Liver (tissue), 9 donors: ENCODE data around the gene WNT5A. TPM values are rescaled to one million over a fixed set of nuclear protein-coding genes. Genes with fewer than 3 reads are reported as not detected.

Experiments used
- DNase-seq: peaks from one replicate; pipeline ENCODE4 v3.0.0-alpha.2; 2017; ENCODE audit warnings: low spot score
- H3K27ac ChIP-seq, 2 donors: one replicate each; pipeline ENCODE4 v1.7.0; 2013; ENCODE audit warnings: inconsistent platforms in 2 of 2, low read length in 2 of 2, control low read depth in 1 of 2, low read depth in 1 of 2, mild to moderate bottlenecking in 1 of 2
- H3K27me3 ChIP-seq, 4 donors: one replicate each; pipeline versions ENCODE4 v1.6.1 to v1.7.0; 2013; ENCODE audit warnings: low read length in 3 of 4, inconsistent platforms in 1 of 4, mild to moderate bottlenecking in 1 of 4, moderate library complexity in 1 of 4; ENCODE audit not compliant: control insufficient read depth in 4 of 4, insufficient read depth in 4 of 4
- H3K36me3 ChIP-seq, 4 donors: one replicate each; pipeline versions ENCODE4 v1.6.1 to v1.7.0; 2013; ENCODE audit warnings: low read length in 3 of 4, mild to moderate bottlenecking in 3 of 4, low read depth in 1 of 4, moderate library complexity in 1 of 4; ENCODE audit not compliant: control insufficient read depth in 4 of 4, insufficient read depth in 3 of 4
- H3K4me1 ChIP-seq, 4 donors: one replicate each; pipeline versions ENCODE4 v1.6.1 to v1.7.0; 2013; ENCODE audit warnings: low read length in 3 of 4, mild to moderate bottlenecking in 3 of 4, moderate library complexity in 1 of 4; ENCODE audit not compliant: control insufficient read depth in 4 of 4, insufficient read depth in 4 of 4
- H3K4me3 ChIP-seq, 3 donors: one replicate each; pipeline versions ENCODE4 v1.6.1 to v1.7.0; 2013; ENCODE audit warnings: low read length in 3 of 3, control low read depth in 1 of 3, low read depth in 1 of 3, mild to moderate bottlenecking in 1 of 3
- H3K9ac ChIP-seq, 2 donors: one replicate each; pipeline ENCODE4 v1.7.0; 2013; ENCODE audit warnings: low read length in 2 of 2, mild to moderate bottlenecking in 2 of 2, moderate library complexity in 2 of 2, control low read depth in 1 of 2, low read depth in 1 of 2
- H3K9me3 ChIP-seq, 4 donors: one replicate each; pipeline versions ENCODE4 v1.6.1 to v1.7.0; 2013; ENCODE audit warnings: low read length in 3 of 4; ENCODE audit not compliant: control insufficient read depth in 4 of 4
- CTCF ChIP-seq: fragments of 150-350 bp; IDR thresholded peaks from 2 replicates; pipeline ENCODE4 v1.5.1; 2017; ENCODE audit warnings: improper control_type of control experiment, low read depth, low read length; ENCODE audit not compliant: missing input control
- EGR1 ChIP-seq, 2 donors: IDR thresholded peaks; 2 replicates each; pipeline ENCODE4 v1.6.1; 2016 to 2018; ENCODE audit warnings: antibody characterized with exemption in 2 of 2, low read depth in 2 of 2
- FOXA1 ChIP-seq: IDR thresholded peaks from 2 replicates; pipeline ENCODE4 v1.6.1; 2016; ENCODE audit warnings: antibody characterized with exemption
- FOXA2 ChIP-seq: IDR thresholded peaks from 2 replicates; pipeline ENCODE4 v1.6.1; 2016; ENCODE audit warnings: antibody characterized with exemption
- GABPA ChIP-seq, 2 donors: IDR thresholded peaks in 1 of 2; conservative IDR thresholded peaks in 1 of 2; 2 replicates each; pipeline ENCODE4 v1.6.1; 2016; ENCODE audit warnings: antibody characterized with exemption in 2 of 2, mild to moderate bottlenecking in 1 of 2, moderate library complexity in 1 of 2
- HNF4A ChIP-seq, 2 donors: conservative IDR thresholded peaks; 2 replicates each; pipeline ENCODE4 v1.6.1; 2016; ENCODE audit warnings: antibody characterized with exemption in 2 of 2, mild to moderate bottlenecking in 2 of 2
- HNF4G ChIP-seq: IDR thresholded peaks from 2 replicates; pipeline ENCODE4 v1.6.1; 2016; ENCODE audit warnings: antibody characterized with exemption
- JUND ChIP-seq, 2 donors: IDR thresholded peaks; 2 replicates each; pipeline ENCODE4 v1.6.1; 2016; ENCODE audit warnings: antibody characterized with exemption in 2 of 2
- MAX ChIP-seq: IDR thresholded peaks from 2 replicates; pipeline ENCODE4 v1.6.1; 2016; ENCODE audit warnings: antibody characterized with exemption
- NR2F2 ChIP-seq: IDR thresholded peaks from 2 replicates; pipeline ENCODE4 v1.6.1; 2016; ENCODE audit warnings: antibody characterized with exemption
- RAD21 ChIP-seq, 2 donors: IDR thresholded peaks; 2 replicates each; pipeline ENCODE4 v1.6.1; 2016; ENCODE audit warnings: antibody characterized with exemption in 2 of 2, mild to moderate bottlenecking in 2 of 2
- RXRA ChIP-seq, 2 donors: IDR thresholded peaks; 2 replicates each; pipeline ENCODE4 v1.6.1; 2017 to 2018; ENCODE audit warnings: antibody characterized with exemption in 2 of 2, mild to moderate bottlenecking in 1 of 2
- SP1 ChIP-seq: IDR thresholded peaks from 2 replicates; pipeline ENCODE4 v1.6.1; 2018; ENCODE audit warnings: antibody characterized with exemption, mild to moderate bottlenecking
- TAF1 ChIP-seq: conservative IDR thresholded peaks from 2 replicates; pipeline ENCODE4 v1.6.1; 2016; ENCODE audit warnings: antibody characterized with exemption, mild to moderate bottlenecking
- YY1 ChIP-seq: IDR thresholded peaks from 2 replicates; pipeline ENCODE4 v1.6.1; 2016; ENCODE audit warnings: antibody characterized with exemption, mild to moderate bottlenecking
- WGBS: extraction: QIAGEN DNeasy Blood & Tissue Kit; methylation state at CpG from one replicate; pipeline ENCODE4 v1.1.7; 2013; 5-methylcytosine and 5-hydroxymethylcytosine counted together
- polyA plus RNA-seq, 2 donors: library from polyadenylated mRNA; stranded (reverse) in 1 of 2; unstranded in 1 of 2; fragments of 200-250 nt in 1 of 2; fragments of >200 nt in 1 of 2; fragmentation: Nextera tagmentation in 1 of 2; extraction: Ambion mirVana in 1 of 2; gene quantifications; one replicate each; pipeline versions ENCODE4 v1.2.1 to v1.2.3, GENCODE V29; 2013 to 2015
- total RNA-seq, 2 donors: library from RNA; depleted of rRNA; stranded (reverse); fragments of >200 nt; gene quantifications; one replicate each; pipeline ENCODE4 v1.2.3, GENCODE V29; 2014
- TF ChIP-seq, protein P1 (sequence below): IDR thresholded peaks from 2 replicates; pipeline ENCODE4 v1.6.1; 2016; ENCODE audit warnings: antibody characterized with exemption
- TF ChIP-seq, protein P2 (sequence below): IDR thresholded peaks from 2 replicates; pipeline ENCODE4 v1.6.1; 2016; ENCODE audit warnings: antibody characterized with exemption
- TF ChIP-seq, protein P3 (sequence below): IDR thresholded peaks from 2 replicates; pipeline ENCODE4 v1.6.1; 2016; ENCODE audit warnings: antibody characterized with exemption, mild to moderate bottlenecking
- donor health status: healthy.
- donor health status: healthy.
- donor health status: healthy.
- donor health status: healthy.
- donor health status: healthy.

WNT5A gene
- total and polyA plus RNA-seq, 4 donors: 0.18 to 1.3 (median 0.66) TPM

DNA sequence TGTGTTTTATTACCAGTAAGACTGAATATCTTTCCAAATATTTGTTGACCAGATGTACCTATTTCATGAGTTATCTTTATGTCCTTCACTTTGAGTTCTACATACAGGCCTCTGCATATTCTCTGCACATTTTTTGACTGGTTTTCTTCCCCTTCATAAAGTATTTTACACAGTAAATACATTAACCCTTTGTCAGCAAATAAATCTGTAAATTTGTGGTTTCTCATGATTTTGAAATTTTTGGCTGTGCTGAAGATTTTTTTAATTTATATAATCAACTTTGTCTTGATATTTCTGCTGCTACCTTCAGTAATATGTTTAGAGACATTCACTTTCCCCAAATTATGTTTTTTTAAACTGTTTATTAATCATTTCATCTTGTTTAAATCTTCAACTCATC is 50.5 kb downstream of the WNT5A start:
- Histone ChIP-seq H3K4me1 (no peaks in the 10 kb centered on the region), H3K27me3 (no peaks in the 10 kb centered on the region), H3K4me3 (no peak overlapping the region), H3K36me3 (no peaks in the 10 kb centered on the region), H3K9ac (no peak overlapping the region), H3K27ac (no peak overlapping the region), H3K9me3 (no peaks in the 10 kb centered on the region)
- TF ChIP-seq SP1: no peak
- TF ChIP-seq HNF4A (conservative IDR thresholded peaks at IDR 0.05): no peak
- TF ChIP-seq GABPA (IDR thresholded peaks at IDR 0.05 in 1 of 2, conservative IDR thresholded peaks at IDR 0.05 in 1 of 2): no peak
- no peak for TF ChIP-seq FOXA2
- TF ChIP-seq, protein P1, sequence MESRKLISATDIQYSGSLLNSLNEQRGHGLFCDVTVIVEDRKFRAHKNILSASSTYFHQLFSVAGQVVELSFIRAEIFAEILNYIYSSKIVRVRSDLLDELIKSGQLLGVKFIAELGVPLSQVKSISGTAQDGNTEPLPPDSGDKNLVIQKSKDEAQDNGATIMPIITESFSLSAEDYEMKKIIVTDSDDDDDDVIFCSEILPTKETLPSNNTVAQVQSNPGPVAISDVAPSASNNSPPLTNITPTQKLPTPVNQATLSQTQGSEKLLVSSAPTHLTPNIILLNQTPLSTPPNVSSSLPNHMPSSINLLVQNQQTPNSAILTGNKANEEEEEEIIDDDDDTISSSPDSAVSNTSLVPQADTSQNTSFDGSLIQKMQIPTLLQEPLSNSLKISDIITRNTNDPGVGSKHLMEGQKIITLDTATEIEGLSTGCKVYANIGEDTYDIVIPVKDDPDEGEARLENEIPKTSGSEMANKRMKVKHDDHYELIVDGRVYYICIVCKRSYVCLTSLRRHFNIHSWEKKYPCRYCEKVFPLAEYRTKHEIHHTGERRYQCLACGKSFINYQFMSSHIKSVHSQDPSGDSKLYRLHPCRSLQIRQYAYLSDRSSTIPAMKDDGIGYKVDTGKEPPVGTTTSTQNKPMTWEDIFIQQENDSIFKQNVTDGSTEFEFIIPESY: no peak
- TF ChIP-seq EGR1 (IDR thresholded peaks at IDR 0.05; ENCODE audit: low read depth in 2 of 2): no peak
- no peak for TF ChIP-seq YY1
- TF ChIP-seq FOXA1: no peak
- TF ChIP-seq, protein P2, sequence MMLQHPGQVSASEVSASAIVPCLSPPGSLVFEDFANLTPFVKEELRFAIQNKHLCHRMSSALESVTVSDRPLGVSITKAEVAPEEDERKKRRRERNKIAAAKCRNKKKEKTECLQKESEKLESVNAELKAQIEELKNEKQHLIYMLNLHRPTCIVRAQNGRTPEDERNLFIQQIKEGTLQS: no peak
- DNase-seq: no peak

DNA sequence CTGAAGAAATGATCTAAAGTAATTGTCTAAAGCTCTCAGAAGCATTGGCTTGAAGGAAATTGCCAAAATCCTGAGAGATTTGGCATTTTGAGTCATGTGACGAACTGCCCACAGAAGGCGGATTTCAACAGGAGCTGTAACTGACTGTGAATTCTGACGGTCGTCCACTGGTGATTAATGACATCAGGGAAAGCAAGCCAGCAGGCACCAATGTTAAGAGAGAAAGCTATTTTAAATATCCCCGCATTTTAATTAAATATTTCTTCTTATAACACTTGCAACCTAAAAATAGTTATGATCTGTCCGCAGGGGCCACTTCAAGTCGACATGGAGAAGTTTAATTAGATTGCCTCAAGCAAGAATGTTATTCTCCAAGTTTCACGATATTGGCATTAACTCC is 51.6 kb downstream of the WNT5A start:
- TF ChIP-seq JUND (IDR thresholded peaks at IDR 0.05) (no peak), TAF1 (no peak), RXRA (IDR thresholded peaks at IDR 0.05) (no peak), SP1 (no peak), GABPA (IDR thresholded peaks at IDR 0.05 in 1 of 2, conservative IDR thresholded peaks at IDR 0.05 in 1 of 2) (no peak), EGR1 (IDR thresholded peaks at IDR 0.05; ENCODE audit: low read depth in 2 of 2) (no peak), CTCF (no peak), HNF4G (no peak), MAX (no peak), FOXA2 (no peak), YY1 (no peak), NR2F2 (no peak), RAD21 (IDR thresholded peaks at IDR 0.05) (no peak)
- TF ChIP-seq, protein P3, sequence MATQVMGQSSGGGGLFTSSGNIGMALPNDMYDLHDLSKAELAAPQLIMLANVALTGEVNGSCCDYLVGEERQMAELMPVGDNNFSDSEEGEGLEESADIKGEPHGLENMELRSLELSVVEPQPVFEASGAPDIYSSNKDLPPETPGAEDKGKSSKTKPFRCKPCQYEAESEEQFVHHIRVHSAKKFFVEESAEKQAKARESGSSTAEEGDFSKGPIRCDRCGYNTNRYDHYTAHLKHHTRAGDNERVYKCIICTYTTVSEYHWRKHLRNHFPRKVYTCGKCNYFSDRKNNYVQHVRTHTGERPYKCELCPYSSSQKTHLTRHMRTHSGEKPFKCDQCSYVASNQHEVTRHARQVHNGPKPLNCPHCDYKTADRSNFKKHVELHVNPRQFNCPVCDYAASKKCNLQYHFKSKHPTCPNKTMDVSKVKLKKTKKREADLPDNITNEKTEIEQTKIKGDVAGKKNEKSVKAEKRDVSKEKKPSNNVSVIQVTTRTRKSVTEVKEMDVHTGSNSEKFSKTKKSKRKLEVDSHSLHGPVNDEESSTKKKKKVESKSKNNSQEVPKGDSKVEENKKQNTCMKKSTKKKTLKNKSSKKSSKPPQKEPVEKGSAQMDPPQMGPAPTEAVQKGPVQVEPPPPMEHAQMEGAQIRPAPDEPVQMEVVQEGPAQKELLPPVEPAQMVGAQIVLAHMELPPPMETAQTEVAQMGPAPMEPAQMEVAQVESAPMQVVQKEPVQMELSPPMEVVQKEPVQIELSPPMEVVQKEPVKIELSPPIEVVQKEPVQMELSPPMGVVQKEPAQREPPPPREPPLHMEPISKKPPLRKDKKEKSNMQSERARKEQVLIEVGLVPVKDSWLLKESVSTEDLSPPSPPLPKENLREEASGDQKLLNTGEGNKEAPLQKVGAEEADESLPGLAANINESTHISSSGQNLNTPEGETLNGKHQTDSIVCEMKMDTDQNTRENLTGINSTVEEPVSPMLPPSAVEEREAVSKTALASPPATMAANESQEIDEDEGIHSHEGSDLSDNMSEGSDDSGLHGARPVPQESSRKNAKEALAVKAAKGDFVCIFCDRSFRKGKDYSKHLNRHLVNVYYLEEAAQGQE: no peak
- TF ChIP-seq, protein P1: no peak
- TF ChIP-seq, protein P2: no peak
- Histone ChIP-seq H3K4me3 (no peak overlapping the region), H3K27ac (no peak overlapping the region), H3K36me3 (no peaks in the 10 kb centered on the region), H3K9me3 (no peaks in the 10 kb centered on the region), H3K27me3 (no peaks in the 10 kb centered on the region), H3K4me1 (no peaks in the 10 kb centered on the region), H3K9ac (no peak overlapping the region)
- WGBS: 78% methylated on average over 8 of the region's 8 CpGs
- DNase-seq: no peak
